GM10248 (cell line): ENCODE measurements around the gene STIM2.

Experiments
- CTCF ChIA-PET: fragments of 300-600 bp; sonication (Branson Sonifier 250); formaldehyde crosslinking; extraction: SDS; loops from one replicate; lab custom pipeline; 2021; ENCODE audit warnings: antibody characterized with exemption; lab: Yijun Ruan, JAX
- POLR2A ChIA-PET: fragments of 350-650 bp; sonication (Branson Sonifier 250); formaldehyde crosslinking; extraction: SDS; loops from one replicate; lab custom pipeline; 2020; ENCODE audit warnings: antibody characterized with exemption; lab: Yijun Ruan, JAX
- DNase-seq: peaks from one replicate; pipeline ENCODE4 v3.0.0; 2012; ENCODE audit errors: extremely low spot score
- TF ChIP-seq, protein P1 (sequence below): IDR thresholded peaks from 2 replicates; pipeline ENCODE4 v1.5.1; 2012; ENCODE audit warnings: mild to moderate bottlenecking, low read depth; ENCODE audit errors: extremely low read depth, missing control alignments, control extremely low read depth

Gene STIM2

DNA sequence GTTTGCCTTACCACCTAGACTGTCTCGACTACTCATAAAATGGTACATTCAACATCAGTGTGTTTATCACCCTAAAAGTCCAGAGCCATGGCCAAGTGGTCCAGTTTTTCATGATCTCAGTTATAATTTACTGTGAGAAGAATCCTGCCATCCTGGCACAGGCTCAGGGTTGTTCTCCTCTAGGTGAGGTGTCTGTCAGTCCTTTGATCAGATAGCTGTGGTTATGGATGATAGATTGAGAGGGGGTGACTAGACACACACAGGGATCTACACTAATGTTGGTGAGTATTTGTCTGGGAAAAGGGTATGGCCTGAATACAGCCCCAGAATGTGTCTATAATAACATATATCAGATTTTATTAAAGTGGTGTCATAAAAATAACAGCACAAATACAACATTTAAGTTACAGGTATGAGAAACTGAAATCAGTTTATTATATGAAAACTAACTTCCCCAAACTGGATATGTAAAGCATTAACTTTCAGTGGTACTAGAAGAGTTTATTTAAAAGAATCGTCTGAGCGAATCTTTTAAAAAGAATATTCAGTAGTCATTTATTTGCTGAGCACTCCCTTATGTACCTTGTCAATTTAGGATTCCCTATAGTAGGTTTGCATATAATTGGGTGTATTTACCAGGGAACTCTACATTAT lies 93.3 kb downstream of the STIM2 start:
- TF ChIP-seq, protein P1, sequence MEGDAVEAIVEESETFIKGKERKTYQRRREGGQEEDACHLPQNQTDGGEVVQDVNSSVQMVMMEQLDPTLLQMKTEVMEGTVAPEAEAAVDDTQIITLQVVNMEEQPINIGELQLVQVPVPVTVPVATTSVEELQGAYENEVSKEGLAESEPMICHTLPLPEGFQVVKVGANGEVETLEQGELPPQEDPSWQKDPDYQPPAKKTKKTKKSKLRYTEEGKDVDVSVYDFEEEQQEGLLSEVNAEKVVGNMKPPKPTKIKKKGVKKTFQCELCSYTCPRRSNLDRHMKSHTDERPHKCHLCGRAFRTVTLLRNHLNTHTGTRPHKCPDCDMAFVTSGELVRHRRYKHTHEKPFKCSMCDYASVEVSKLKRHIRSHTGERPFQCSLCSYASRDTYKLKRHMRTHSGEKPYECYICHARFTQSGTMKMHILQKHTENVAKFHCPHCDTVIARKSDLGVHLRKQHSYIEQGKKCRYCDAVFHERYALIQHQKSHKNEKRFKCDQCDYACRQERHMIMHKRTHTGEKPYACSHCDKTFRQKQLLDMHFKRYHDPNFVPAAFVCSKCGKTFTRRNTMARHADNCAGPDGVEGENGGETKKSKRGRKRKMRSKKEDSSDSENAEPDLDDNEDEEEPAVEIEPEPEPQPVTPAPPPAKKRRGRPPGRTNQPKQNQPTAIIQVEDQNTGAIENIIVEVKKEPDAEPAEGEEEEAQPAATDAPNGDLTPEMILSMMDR, result no peak
- ChIA-PET POLR2A (no interaction called here), CTCF (no interaction called here)
- no peak for DNase-seq

DNA sequence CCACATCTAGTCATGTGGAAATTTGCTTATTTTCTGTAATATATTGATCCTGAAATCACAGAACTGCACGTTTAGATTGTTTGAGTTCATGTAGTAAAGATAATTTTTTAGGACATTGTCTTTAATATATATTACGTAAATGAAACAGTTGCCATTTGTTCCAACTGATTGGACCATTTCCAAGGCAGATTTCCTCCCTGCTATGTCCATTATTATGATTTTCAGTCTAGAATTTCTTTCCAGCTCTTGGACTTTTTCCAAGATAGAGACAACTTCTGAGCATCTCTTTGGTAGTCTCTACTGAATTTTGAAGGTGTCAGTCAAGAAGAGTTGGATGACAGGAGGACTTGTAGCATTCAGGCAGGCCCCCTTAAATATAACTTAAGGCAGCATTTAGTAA lies 94.6 kb downstream of the STIM2 start:
- ChIA-PET CTCF (interaction anchor here (1.0 to 1.5 kb wide), 2 partner anchors 8 to 13 kb away, joined by 3 read pairs; no protein-coding TSS in a partner anchor), POLR2A (no interaction called here)
- TF ChIP-seq, protein P1, result no peak
- DNase-seq, result no peak

GRCh38 chr4:26958925-26959653 lies 98.4 kb downstream of the STIM2 start:
- POLR2A ChIA-PET, result interaction anchor here (0.6 kb wide), 1 partner anchor 72 kb away, joined by 4 read pairs; no protein-coding TSS in a partner anchor
- DNase-seq, result no peak
- TF ChIP-seq, protein P1, result no peak
- CTCF ChIA-PET, result interaction anchor here (1.3 kb wide), 1 partner anchor 56 kb away, joined by 3 read pairs; no protein-coding TSS in a partner anchor

GRCh38 chr4:26959654-26960047 lies 99.0 kb downstream of the STIM2 start:
- CTCF ChIA-PET, result no interaction called here
- POLR2A ChIA-PET, result interaction anchor here (0.6 kb wide), 1 partner anchor 72 kb away, joined by 4 read pairs; no protein-coding TSS in a partner anchor
- TF ChIP-seq, protein P1, result no peak
- no peak for DNase-seq

- POLR2A ChIA-PET, result no interaction called here
- TF ChIP-seq, protein P1, result no peak
- no peak for DNase-seq
- CTCF ChIA-PET, result no interaction called here
Observed at GRCh38 chr4:26962720-26963119, 102.1 kb downstream of the STIM2 start.

GRCh38 chr4:26964512-26964911 lies 103.9 kb downstream of the STIM2 start:
- ChIA-PET CTCF (interaction anchor here (0.7 to 1.7 kb wide), 3 partner anchors 14 to 46 kb away, joined by 3 to 5 read pairs (median 3); no protein-coding TSS in a partner anchor), POLR2A (no interaction called here)
- DNase-seq, result no peak
- TF ChIP-seq, protein P1, result no peak
